ENCODE results near the gene RBSN. TPM values are rescaled to one million over a fixed set of nuclear protein-coding genes. Genes with fewer than 3 reads are reported as not detected.

The RBSN gene
- total RNA-seq, 4 donors from 2014 or later: 26.8 to 42.6 (median 28.6) TPM

- H3K27me3 ChIP-seq: no peaks in the 10 kb centered on the region
- in situ Hi-C loops (cut with MboI; ENCODE audit: low sequenced_read_pairs in 4 of 4) (loop anchor here in 1 of 4 donors (25.0 kb wide), 1 partner anchor 436 kb away; the partner anchor contains the start of gene CCDC174), intact Hi-C loops (cut with DNase I; ENCODE audit: low total_unique reads) (loop anchor here (5.0 kb wide), 1 partner anchor 446 kb away; the partner anchor contains the start of gene CCDC174)
- ATAC-seq: no peak
- H3K4me1 ChIP-seq: peaks cover 28 to 32% of the 10 kb centered on the region in 2 donors
- peak overlapping the region; percentile 62 to 99 (median 93) for H3K4me3 ChIP-seq
- peaks cover 4 to 36% of the 10 kb centered on the region in 2 donors for H3K36me3 ChIP-seq
- H3K27ac ChIP-seq: peak overlapping the region; percentile 87 to 96 (median 88)
- TF ChIP-seq POLR2A (IDR thresholded peaks at IDR 0.05): no peak
- TF ChIP-seq, protein P1, sequence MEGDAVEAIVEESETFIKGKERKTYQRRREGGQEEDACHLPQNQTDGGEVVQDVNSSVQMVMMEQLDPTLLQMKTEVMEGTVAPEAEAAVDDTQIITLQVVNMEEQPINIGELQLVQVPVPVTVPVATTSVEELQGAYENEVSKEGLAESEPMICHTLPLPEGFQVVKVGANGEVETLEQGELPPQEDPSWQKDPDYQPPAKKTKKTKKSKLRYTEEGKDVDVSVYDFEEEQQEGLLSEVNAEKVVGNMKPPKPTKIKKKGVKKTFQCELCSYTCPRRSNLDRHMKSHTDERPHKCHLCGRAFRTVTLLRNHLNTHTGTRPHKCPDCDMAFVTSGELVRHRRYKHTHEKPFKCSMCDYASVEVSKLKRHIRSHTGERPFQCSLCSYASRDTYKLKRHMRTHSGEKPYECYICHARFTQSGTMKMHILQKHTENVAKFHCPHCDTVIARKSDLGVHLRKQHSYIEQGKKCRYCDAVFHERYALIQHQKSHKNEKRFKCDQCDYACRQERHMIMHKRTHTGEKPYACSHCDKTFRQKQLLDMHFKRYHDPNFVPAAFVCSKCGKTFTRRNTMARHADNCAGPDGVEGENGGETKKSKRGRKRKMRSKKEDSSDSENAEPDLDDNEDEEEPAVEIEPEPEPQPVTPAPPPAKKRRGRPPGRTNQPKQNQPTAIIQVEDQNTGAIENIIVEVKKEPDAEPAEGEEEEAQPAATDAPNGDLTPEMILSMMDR (IDR thresholded peaks at IDR 0.05 in 4 of 5, conservative IDR thresholded peaks at IDR 0.05 in 1 of 5): no peak
- no peak for DNase-seq
- no peaks in the 10 kb centered on the region for H3K9me3 ChIP-seq
These were observed 1.1 kb downstream of the RBSN start for GRCh38 chr3:15097891-15098290.

DNA sequence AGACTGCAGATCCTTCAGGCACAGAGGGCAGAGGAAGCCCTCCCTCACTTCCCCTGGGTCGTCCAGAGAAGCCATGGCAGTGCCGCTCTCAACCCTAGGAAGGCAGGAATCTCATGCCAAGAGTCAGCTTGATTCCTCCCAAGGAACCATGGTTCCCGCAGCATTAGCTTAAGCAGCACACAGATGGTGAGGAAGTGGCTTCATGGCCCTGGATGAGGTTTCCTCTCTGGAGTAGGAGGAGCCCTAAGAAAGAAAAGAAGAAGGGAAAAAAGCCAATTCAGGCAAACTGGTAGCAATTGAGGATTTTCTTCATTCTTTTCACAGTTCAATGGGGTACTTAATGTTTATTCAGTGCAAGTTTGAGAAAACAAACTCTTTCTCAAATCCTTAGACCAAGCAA, 2.9 kb downstream of the RBSN start:
- H3K4me1 ChIP-seq: peaks cover 13 to 14% of the 10 kb centered on the region in 2 donors
- H3K4me3 ChIP-seq: no peak overlapping the region
- peaks cover 4 to 54% of the 10 kb centered on the region in 2 donors for H3K36me3 ChIP-seq
- ATAC-seq (no peak), DNase-seq (no peak)
- H3K27ac ChIP-seq: no peak overlapping the region
- intact Hi-C loops (cut with DNase I; ENCODE audit: low total_unique reads) (loop anchor here (5.0 kb wide), 1 partner anchor 444 kb away; the partner anchor contains the start of gene CCDC174), in situ Hi-C loops (cut with MboI; ENCODE audit: low sequenced_read_pairs in 4 of 4) (loop anchor here in 1 of 4 donors (25.0 kb wide), 1 partner anchor 434 kb away; the partner anchor contains the start of gene CCDC174)
- TF ChIP-seq, protein P1 (IDR thresholded peaks at IDR 0.05 in 4 of 5, conservative IDR thresholded peaks at IDR 0.05 in 1 of 5): no peak
- no peak for TF ChIP-seq POLR2A (IDR thresholded peaks at IDR 0.05)
- H3K9me3 ChIP-seq: no peaks in the 10 kb centered on the region
- H3K27me3 ChIP-seq: no peaks in the 10 kb centered on the region

- DNase-seq (no peak), ATAC-seq (no peak)
- peaks cover 8 to 12% of the 10 kb centered on the region in 2 donors for H3K4me1 ChIP-seq
- no peaks in the 10 kb centered on the region for H3K27me3 ChIP-seq
- H3K27ac ChIP-seq: no peak overlapping the region
- peaks cover 4 to 68% of the 10 kb centered on the region in 2 donors for H3K36me3 ChIP-seq
- intact Hi-C loops (cut with DNase I; ENCODE audit: low total_unique reads): no loop called here
- no peak overlapping the region for H3K4me3 ChIP-seq
- H3K9me3 ChIP-seq: no peaks in the 10 kb centered on the region
- TF ChIP-seq, protein P1 (IDR thresholded peaks at IDR 0.05 in 4 of 5, conservative IDR thresholded peaks at IDR 0.05 in 1 of 5): no peak
- no peak for TF ChIP-seq POLR2A (IDR thresholded peaks at IDR 0.05)
- in situ Hi-C loops (cut with MboI; ENCODE audit: low sequenced_read_pairs in 4 of 4): loop anchor here in 1 of 4 donors (25.0 kb wide), 1 partner anchor 432 kb away; the partner anchor contains the start of gene CCDC174
These were observed 4.6 kb downstream of the RBSN start for GRCh38 chr3:15094187-15094875.

DNA sequence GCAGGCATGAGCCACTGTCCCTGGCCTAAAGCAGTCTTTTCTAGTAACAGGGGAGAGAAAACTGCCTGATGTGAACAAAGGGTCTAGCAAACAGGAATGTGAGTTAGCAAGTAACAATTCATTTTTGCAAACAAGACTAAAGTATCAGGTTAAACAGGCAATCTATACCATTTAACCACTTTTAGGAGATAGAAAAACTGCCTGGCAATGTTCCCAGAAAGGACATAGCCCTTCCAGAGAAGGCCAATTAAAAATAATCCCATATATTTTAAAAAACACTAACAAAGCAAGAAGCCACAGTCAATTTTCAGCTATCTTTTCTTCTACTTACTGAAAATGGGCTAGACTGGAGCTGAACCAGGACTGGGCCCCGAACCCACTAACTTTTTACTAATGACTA, 6.3 kb downstream of the RBSN start:
- intact Hi-C loops (cut with DNase I; ENCODE audit: low total_unique reads) (no loop called here), in situ Hi-C loops (cut with MboI; ENCODE audit: low sequenced_read_pairs in 4 of 4) (loop anchor here in 1 of 4 donors (25.0 kb wide), 1 partner anchor 430 kb away; the partner anchor contains the start of gene CCDC174)
- ATAC-seq (no peak), DNase-seq (no peak)
- Histone ChIP-seq H3K4me1 (peaks cover 2 to 7% of the 10 kb centered on the region in 2 donors), H3K4me3 (no peak overlapping the region), H3K27ac (no peak overlapping the region), H3K36me3 (peaks cover 4 to 82% of the 10 kb centered on the region in 2 donors), H3K9me3 (no peaks in the 10 kb centered on the region), H3K27me3 (no peaks in the 10 kb centered on the region)
- no peak for TF ChIP-seq POLR2A (IDR thresholded peaks at IDR 0.05)
- TF ChIP-seq, protein P1 (IDR thresholded peaks at IDR 0.05 in 4 of 5, conservative IDR thresholded peaks at IDR 0.05 in 1 of 5): no peak
